Measurements from ENCODE around the gene RAF1.

- no peak for TF ChIP-seq ESRRA (IDR thresholded peaks at IDR 0.05; ENCODE audit: borderline replicate concordance, low read length)
- TF ChIP-seq CTCF (IDR thresholded peaks at IDR 0.05) = no peak
- TF ChIP-seq MAFK (IDR thresholded peaks at IDR 0.05; ENCODE audit: partially characterized antibody) = no peak
- TF ChIP-seq CHD2 (IDR thresholded peaks at IDR 0.05; ENCODE audit: low read length, partially characterized antibody) = no peak
- TF ChIP-seq MAX (IDR thresholded peaks at IDR 0.05) = no peak
- no peak for TF ChIP-seq JUN (IDR thresholded peaks at IDR 0.05)
- no peak for TF ChIP-seq RFX5 (IDR thresholded peaks at IDR 0.05)
Measured at GRCh38 chr3:12585181-12585580, 78.7 kb downstream of the RAF1 start.

All from A549 (cell line).